Measurements from ENCODE around the gene NCF2. TPM values are rescaled to one million over a fixed set of nuclear protein-coding genes. Genes with fewer than 3 reads are reported as not detected.

The NCF2 gene
- total RNA-seq, 1 experiment from 2014 or later, result 65.5 TPM

GRCh38 chr1:183568176-183569021, 21.9 kb downstream of the NCF2 start:
- intact Hi-C loops (cut with micrococcal nuclease; ENCODE audit: unreplicated experiment), result loop anchor here (1.0 to 2.0 kb wide), 2 partner anchors 42 to 54 kb away; no protein-coding TSS in a partner anchor
- no peaks in the 10 kb centered on the region for H3K27me3 ChIP-seq (ENCODE audit: insufficient read depth, low read depth)
- H4K20me1 ChIP-seq (ENCODE audit: insufficient read depth), result no peaks in the 10 kb centered on the region
- H3K4me2 ChIP-seq, result peak overlapping the region; percentile 77
- 0 out of 2 replicates have a peak, but pooled peaks cover 7% of the 10 kb centered on the region for H3K79me2 ChIP-seq (ENCODE audit: low read depth)
- TF ChIP-seq EZH2 (IDR thresholded peaks at IDR 0.05; ENCODE audit: low read depth) (no peak), CTCF (conservative IDR thresholded peaks at IDR 0.05) (no peak)
- H3K36me3 ChIP-seq (ENCODE audit: low read depth), result peaks cover 6% of the 10 kb centered on the region; the same call in 1 of the 2 replicates
- peak in 1 of 2 experiments; percentile 38 for DNase-seq
- H2AFZ ChIP-seq, result no peak overlapping the region
- H3F3A ChIP-seq (ENCODE audit: insufficient read depth, low read depth), result peaks cover 21% of the 10 kb centered on the region; the same call in 1 of the 2 replicates
- peaks cover 35% of the 10 kb centered on the region for H3K4me1 ChIP-seq (replicated peaks; ENCODE audit: insufficient read depth)
- H3K4me3 ChIP-seq, result peak overlapping the region; percentile 53; the same call in 1 of the 2 replicates
- TSS peak; percentile 66 for BruUV-seq (replicated peaks)
- ChIA-PET CTCF (interaction anchor here (0.6 kb wide), 1 partner anchor 23 kb away, joined by 3 read pairs; no protein-coding TSS in a partner anchor), POLR2A (ENCODE audit: unreplicated experiment) (interaction anchor here (0.6 to 1.2 kb wide), 5 partner anchors 10 to 992 kb away, joined by 3 to 13 read pairs (median 4); no protein-coding TSS in a partner anchor)
- no peaks in the 10 kb centered on the region for H3K9me2 ChIP-seq (ENCODE audit: insufficient read depth)
- H3K27ac ChIP-seq, result peak overlapping the region; percentile 94
- no peaks in the 10 kb centered on the region for H3K9me3 ChIP-seq (ENCODE audit: insufficient read depth, low read depth)

DNA sequence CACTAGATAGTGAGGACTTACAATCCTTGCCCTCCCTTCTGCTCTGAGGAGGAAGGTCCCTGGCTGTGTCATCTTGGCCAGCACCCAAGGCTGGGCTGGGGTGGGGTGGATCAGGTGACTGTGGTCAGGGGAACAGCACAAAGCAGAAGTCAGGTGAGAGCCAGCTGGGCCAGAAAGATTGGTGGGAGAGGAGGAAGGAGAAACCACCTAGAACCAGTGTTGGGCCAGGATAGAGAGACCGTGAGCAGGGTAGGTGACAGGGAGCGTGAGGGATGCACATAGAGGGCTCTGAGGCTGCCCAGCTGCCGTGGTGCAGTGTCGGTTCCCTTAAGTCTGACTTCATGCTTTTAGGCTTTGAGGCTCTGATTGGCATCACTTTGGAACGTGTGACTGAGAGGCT, 22.7 kb downstream of the NCF2 start:
- POLR2A ChIA-PET (ENCODE audit: unreplicated experiment), result no interaction called here
- peak; percentile 62 to 86 for DNase-seq
- H3K27ac ChIP-seq, result peak overlapping the region; percentile 94

More for the DNA sequence above, 22.7 kb downstream of the NCF2 start:
- no peak overlapping the region for H2AFZ ChIP-seq
- H3K4me2 ChIP-seq, result peak overlapping the region; percentile 77
- 0 out of 2 replicates have a peak, but pooled peaks cover 7% of the 10 kb centered on the region for H3K79me2 ChIP-seq (ENCODE audit: low read depth)
- H3K4me3 ChIP-seq, result peak overlapping the region; percentile 28; the same call in 1 of the 2 replicates
- peaks cover 35% of the 10 kb centered on the region for H3K4me1 ChIP-seq (replicated peaks; ENCODE audit: insufficient read depth)
- no peaks in the 10 kb centered on the region for H4K20me1 ChIP-seq (ENCODE audit: insufficient read depth)
- TF ChIP-seq EZH2 (IDR thresholded peaks at IDR 0.05; ENCODE audit: low read depth), result no peak
- TF ChIP-seq CTCF (conservative IDR thresholded peaks at IDR 0.05), result no peak
- H3K9me3 ChIP-seq (ENCODE audit: insufficient read depth, low read depth), result no peaks in the 10 kb centered on the region
- H3F3A ChIP-seq (ENCODE audit: insufficient read depth, low read depth), result peaks cover 21% of the 10 kb centered on the region; the same call in 1 of the 2 replicates
- no peaks in the 10 kb centered on the region for H3K9me2 ChIP-seq (ENCODE audit: insufficient read depth)
- no peaks in the 10 kb centered on the region for H3K27me3 ChIP-seq (ENCODE audit: insufficient read depth, low read depth)
- BruUV-seq (replicated peaks), result no TSS peak
- CTCF ChIA-PET, result interaction anchor here (0.6 kb wide), 1 partner anchor 22 kb away, joined by 3 read pairs; no protein-coding TSS in a partner anchor
- H3K36me3 ChIP-seq (ENCODE audit: low read depth), result peaks cover 6% of the 10 kb centered on the region; the same call in 1 of the 2 replicates
- intact Hi-C loops (cut with micrococcal nuclease; ENCODE audit: unreplicated experiment), result no loop called here
